GM23338 (cell line): ENCODE data around the gene SRRD. TPM values are rescaled to one million over a fixed set of nuclear protein-coding genes. Genes with fewer than 3 reads are reported as not detected.
A peak's percentile ranks its signal among the peaks of the same experiment; 100 is the strongest.

ENCODE experiments used
- ATAC-seq: fragments of 200-7000 bp; cut with Tn5 transposase; 3 replicates; pipeline ENCODE4 v1.9.1; 2020
- DNase-seq: peaks from one replicate; pipeline ENCODE4 v3.0.0-alpha.2; 2015; ENCODE audit warnings: low spot score
- H2AFZ ChIP-seq: fragments of 200-600 bp; sonication (generic); 2 replicates; pipeline ENCODE4 v1.8.0; 2016; ENCODE audit warnings: antibody characterized with exemption, mild to moderate bottlenecking, moderate library complexity
- H3F3A ChIP-seq: fragments of 200-600 bp; sonication (generic); replicated peaks from 2 replicates; pipeline ENCODE4 v1.8.0; 2017; ENCODE audit warnings: antibody characterized with exemption, mixed run types, low read depth
- H3K27ac ChIP-seq: fragments of 200-600 bp; sonication (generic); 2 replicates; pipeline ENCODE4 v1.6.1; 2016; ENCODE audit warnings: low read depth
- H3K27me3 ChIP-seq: fragments of 200-600 bp; sonication (generic); 2 replicates; pipeline ENCODE4 v1.8.0; 2016; ENCODE audit warnings: mild to moderate bottlenecking, mixed run types, moderate library complexity; ENCODE audit not compliant: insufficient read depth
- H3K36me3 ChIP-seq: fragments of 200-600 bp; sonication (generic); 2 replicates; pipeline ENCODE4 v1.8.0; 2016; ENCODE audit warnings: mild to moderate bottlenecking; ENCODE audit not compliant: insufficient read depth
- H3K4me1 ChIP-seq: fragments of 200-600 bp; sonication (generic); 2 replicates; pipeline ENCODE4 v1.8.0; 2016; ENCODE audit warnings: mild to moderate bottlenecking, moderate library complexity; ENCODE audit not compliant: insufficient read depth
- H3K4me2 ChIP-seq: fragments of 200-600 bp; sonication (generic); 2 replicates; pipeline ENCODE4 v1.7.1; 2017; ENCODE audit warnings: mixed run types
- H3K4me3 ChIP-seq: fragments of 200-600 bp; sonication (generic); 2 replicates; pipeline ENCODE4 v1.6.1; 2016; ENCODE audit warnings: mixed run types
- H3K79me2 ChIP-seq: fragments of 200-600 bp; sonication (generic); replicated peaks from 2 replicates; pipeline ENCODE4 v1.8.0; 2017; ENCODE audit warnings: mild to moderate bottlenecking; ENCODE audit not compliant: insufficient read depth
- H3K9me2 ChIP-seq: fragments of 200-600 bp; sonication (generic); 2 replicates; pipeline ENCODE4 v1.8.0; 2017; ENCODE audit not compliant: insufficient read depth
- H4K20me1 ChIP-seq: fragments of 200-600 bp; sonication (generic); replicated peaks from 2 replicates; pipeline ENCODE4 v1.8.0; 2017; ENCODE audit warnings: mild to moderate bottlenecking; ENCODE audit not compliant: insufficient read depth
- H3K27ac Mint-ChIP-seq: 2 replicates; pipeline ENCODE4 v1.8.0; 2020; ENCODE audit warnings: inconsistent platforms, mild to moderate bottlenecking, moderate library complexity, mixed read lengths
- H3K27me3 Mint-ChIP-seq: 3 replicates; pipeline ENCODE4 v1.8.0; 2022; ENCODE audit warnings: low read depth, mild to moderate bottlenecking, moderate library complexity, mixed read lengths, inconsistent platforms; ENCODE audit not compliant: insufficient read depth, poor library complexity
- H3K36me3 Mint-ChIP-seq: 3 replicates; pipeline ENCODE4 v1.8.0; 2021; ENCODE audit warnings: low read depth, mild to moderate bottlenecking, inconsistent platforms, moderate library complexity, mixed read lengths
- H3K4me1 Mint-ChIP-seq: 3 replicates; pipeline ENCODE4 v1.8.0; 2020; ENCODE audit warnings: mild to moderate bottlenecking, inconsistent platforms, mixed read lengths
- H3K4me3 Mint-ChIP-seq: 3 replicates; pipeline ENCODE4 v1.8.0; 2021; ENCODE audit warnings: moderate library complexity, mild to moderate bottlenecking, inconsistent platforms, mixed read lengths
- H3K9me3 Mint-ChIP-seq: 3 replicates; pipeline ENCODE4 v1.8.0; 2020; ENCODE audit warnings: moderate library complexity, mild to moderate bottlenecking, inconsistent platforms, mixed read lengths
- CTCF ChIP-seq, 2 experiments: fragments of 200-600 bp in 1 of 2; sonication (generic) in 1 of 2; conservative IDR thresholded peaks; 2 replicates each; pipeline versions ENCODE4 v1.5.1 to v1.6.1; 2016 to 2017; ENCODE audit warnings: antibody characterized with exemption in 2 of 2, low read depth in 2 of 2, mild to moderate bottlenecking in 2 of 2, moderate library complexity in 1 of 2
- JUNB ChIP-seq: IDR thresholded peaks from one replicate; pipeline ENCODE4 v1.6.1; 2016; ENCODE audit warnings: antibody characterized with exemption; ENCODE audit not compliant: unreplicated experiment
- NANOG ChIP-seq: IDR thresholded peaks from 2 replicates; pipeline ENCODE4 v1.6.1; 2016; ENCODE audit warnings: antibody characterized with exemption, borderline replicate concordance
- STAT1 ChIP-seq: IDR thresholded peaks from one replicate; pipeline ENCODE4 v1.6.1; 2016; ENCODE audit warnings: antibody characterized with exemption; ENCODE audit not compliant: unreplicated experiment
- ZNF331 ChIP-seq: fragments of 250-450 bp; sonication (Bioruptor Pico); IDR thresholded peaks from 2 replicates; pipeline ENCODE4 v1.5.0; 2020; ENCODE audit warnings: low read depth, mild to moderate bottlenecking, moderate library complexity
- polyA plus RNA-seq: library from polyadenylated mRNA; unstranded; fragments of >200 nt; fragmentation: Nextera tagmentation; extraction: Ambion mirVana; gene quantifications from 2 replicates; pipeline ENCODE4 v1.2.1, GENCODE V29; 2016
- total RNA-seq: library from RNA; depleted of rRNA; stranded (reverse); fragments of >200 nt; shearing (Covaris generic); gene quantifications from 2 replicates; pipeline ENCODE4 v1.2.3, GENCODE V29; 2014

Gene SRRD
- total and polyA plus RNA-seq, 2 experiments from 2014 or later: 17.8 to 23.2 TPM

DNA sequence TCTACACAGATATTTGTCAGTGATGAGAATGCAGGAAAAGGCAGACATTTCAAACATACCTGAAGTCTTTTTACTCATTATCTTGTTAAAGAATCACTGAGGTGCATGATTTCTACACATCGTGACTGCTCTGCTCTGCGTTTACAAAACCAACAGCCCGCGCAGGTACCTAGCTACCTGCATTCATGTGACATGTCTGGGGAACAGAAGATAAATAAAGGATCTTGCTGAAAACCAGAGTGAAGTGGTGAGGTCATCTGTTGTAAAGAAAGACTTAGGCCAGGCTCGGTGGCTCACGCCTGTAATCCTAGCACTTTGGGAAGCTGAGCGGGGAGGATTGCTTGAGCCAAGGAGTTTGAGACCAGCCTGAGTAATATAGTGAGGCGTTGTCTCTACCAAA is 38.9 kb upstream of the SRRD start (continued):
- TF ChIP-seq CTCF (conservative IDR thresholded peaks at IDR 0.05; ENCODE audit: low read depth in 2 of 2) (no peak), ZNF331 (CRISPR knock-in tag) (no peak), JUNB (no peak), STAT1 (no peak)

- H3K27me3 ChIP-seq: no peaks in the 10 kb centered on the region
- peak; percentile 20 for ATAC-seq
These were observed 38.0 kb upstream of the SRRD start for GRCh38 chr22:26445577-26446275.

More at GRCh38 chr22:26445577-26446275, 38.0 kb upstream of the SRRD start:
- H3K4me1 ChIP-seq: peaks cover 7% of the 10 kb centered on the region; the same call in 1 of the 2 replicates
- H3K9me3 Mint-ChIP-seq: no peaks in the 10 kb centered on the region
- H3K36me3 ChIP-seq: no peaks in the 10 kb centered on the region
- TF ChIP-seq NANOG (no peak), ZNF331 (CRISPR knock-in tag) (no peak), CTCF (conservative IDR thresholded peaks at IDR 0.05; ENCODE audit: low read depth in 2 of 2) (no peak)
- H3K79me2 ChIP-seq: no peaks in the 10 kb centered on the region
- no peaks in the 10 kb centered on the region for H4K20me1 ChIP-seq
- no peak overlapping the region for H3K27ac ChIP-seq
- H3K4me2 ChIP-seq: no peak overlapping the region
- no peak overlapping the region for H3K4me3 Mint-ChIP-seq
- H3K27me3 Mint-ChIP-seq: peaks cover 11% of the 10 kb centered on the region
- H3K36me3 Mint-ChIP-seq: peaks cover 5% of the 10 kb centered on the region; the same call in 2 of the 3 replicates
- no peak overlapping the region for H3K4me3 ChIP-seq
- H3K27ac Mint-ChIP-seq: no peak overlapping the region
- no peaks in the 10 kb centered on the region for H3F3A ChIP-seq
- peaks cover 10% of the 10 kb centered on the region for H3K4me1 Mint-ChIP-seq
- no peak overlapping the region for H2AFZ ChIP-seq
- H3K9me2 ChIP-seq: no peaks in the 10 kb centered on the region
- DNase-seq: peak; percentile 27
